ENCODE results near the gene TTLL3.

DNA sequence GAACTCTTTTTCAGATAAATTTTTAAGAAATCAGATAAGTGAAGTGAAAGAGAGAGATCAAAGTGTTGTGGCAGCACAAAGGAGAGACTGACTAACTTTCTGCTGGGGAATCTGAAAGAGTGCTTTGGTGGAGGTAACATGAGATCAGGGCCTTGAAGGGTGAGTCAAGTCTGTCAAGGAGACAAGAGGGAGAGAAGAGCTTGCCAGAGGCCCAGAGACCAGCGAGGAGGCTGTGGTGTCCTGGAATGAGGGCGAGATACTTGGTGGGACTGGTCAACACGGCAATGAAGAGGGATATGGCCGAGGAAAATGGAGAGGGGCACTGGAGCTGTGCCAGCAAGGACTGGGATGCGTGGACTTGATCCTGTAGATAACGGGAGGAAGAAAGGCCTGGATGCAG lies 22.3 kb upstream of the TTLL3 start:
- no peak for TF ChIP-seq CTCF (IDR thresholded peaks at IDR 0.05; ENCODE audit: insufficient read depth, low read length, poor library complexity, severe bottlenecking)
- no peak for TF ChIP-seq EZH2phosphoT487 (conservative IDR thresholded peaks at IDR 0.05; ENCODE audit: low read length)

Data from SU-DHL-6 (cell line).